CD4-positive, alpha-beta T cell treated with Interleukin-10 for 1 hour (primary cell): ENCODE results near the gene SBF2.
A peak's percentile ranks its signal among the peaks of the same experiment; 100 is the strongest.
"Not testable (repeated sequence)": the region's sequence is repeated elsewhere in the genome, so short reads cannot be mapped to it uniquely, and the experiment has no call there.

Experiments used
- DNase-seq: peaks from one replicate; pipeline ENCODE4 v3.0.0-alpha.2; 2020

SBF2 gene

GRCh38 chr11:10298342-10298741 is 4.3 kb upstream of the SBF2 start:
- DNase-seq: peak; percentile 67

GRCh38 chr11:10295064-10295901 is 1.3 kb upstream of the SBF2 start:
- DNase-seq: no peak

GRCh38 chr11:10294290-10294953 is 403 bp upstream of the SBF2 start:
- no peak for DNase-seq

- DNase-seq: no peak
Observed at GRCh38 chr11:10291801-10292638, 2.0 kb downstream of the SBF2 start.

GRCh38 chr11:10289765-10290380 is 4.1 kb downstream of the SBF2 start:
- DNase-seq: no peak

GRCh38 chr11:10288881-10289764 is 4.9 kb downstream of the SBF2 start:
- no peak for DNase-seq

- no peak for DNase-seq
Observed at GRCh38 chr11:10287766-10288715, 6.0 kb downstream of the SBF2 start.

GRCh38 chr11:10287140-10287539 is 6.9 kb downstream of the SBF2 start:
- DNase-seq: no peak

GRCh38 chr11:10285148-10285802 is 8.7 kb downstream of the SBF2 start:
- no peak for DNase-seq

- no peak for DNase-seq
Observed at GRCh38 chr11:10283991-10284390, 10.0 kb downstream of the SBF2 start.

- DNase-seq: no peak
Observed at GRCh38 chr11:10282117-10282516, 11.9 kb downstream of the SBF2 start.

GRCh38 chr11:10275714-10276113 is 18.3 kb downstream of the SBF2 start:
- no peak for DNase-seq

GRCh38 chr11:10274726-10275125 is 19.3 kb downstream of the SBF2 start:
- DNase-seq: no peak

- no peak for DNase-seq
Observed at GRCh38 chr11:10273738-10274137, 20.3 kb downstream of the SBF2 start.

- DNase-seq: no peak
Observed at GRCh38 chr11:10272132-10272531, 21.9 kb downstream of the SBF2 start.

- no peak for DNase-seq
Observed at GRCh38 chr11:10268746-10269488, 25.1 kb downstream of the SBF2 start.

- no peak for DNase-seq
Observed at GRCh38 chr11:10267821-10268220, 26.2 kb downstream of the SBF2 start.

GRCh38 chr11:10265936-10266335 is 28.1 kb downstream of the SBF2 start:
- DNase-seq: no peak

- not testable (repeated sequence) for DNase-seq
Observed at GRCh38 chr11:10264716-10265115, 29.3 kb downstream of the SBF2 start.
